Activated CD8-positive, alpha-beta memory T cell treated with anti-CD3 and anti-CD28 coated beads, Interleukin-2, amount 50 U/mL, for 24 hours (primary cell): ENCODE data around the gene RBM46.
"Not testable (repeated sequence)": the region's sequence is repeated elsewhere in the genome, so short reads cannot be mapped to it uniquely, and the experiment has no call there.

Experiments
- DNase-seq: peaks from one replicate; pipeline ENCODE4 v3.0.0-alpha.2; 2020; ENCODE audit errors: extremely low read depth

Gene RBM46

DNA sequence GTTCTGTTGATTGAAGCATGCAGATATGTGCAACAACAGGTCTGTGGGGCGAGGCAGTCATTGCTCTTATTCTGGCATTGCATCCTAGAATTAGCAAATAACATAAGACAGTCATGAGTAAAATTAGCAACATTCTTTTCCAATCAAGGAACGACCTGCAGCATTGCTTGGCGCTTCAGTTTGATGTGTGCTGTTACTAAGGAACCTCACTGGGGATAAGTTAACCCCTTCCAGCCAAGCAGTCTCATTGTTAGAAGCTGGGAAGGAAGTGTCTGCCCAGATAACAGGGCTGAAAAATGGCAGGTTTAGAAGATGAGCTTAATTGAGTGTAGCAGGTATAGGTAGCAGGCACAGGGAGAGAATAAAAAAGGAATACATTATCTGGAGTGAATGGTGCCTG, 55.4 kb downstream of the RBM46 start:
- DNase-seq, result no peak

DNA sequence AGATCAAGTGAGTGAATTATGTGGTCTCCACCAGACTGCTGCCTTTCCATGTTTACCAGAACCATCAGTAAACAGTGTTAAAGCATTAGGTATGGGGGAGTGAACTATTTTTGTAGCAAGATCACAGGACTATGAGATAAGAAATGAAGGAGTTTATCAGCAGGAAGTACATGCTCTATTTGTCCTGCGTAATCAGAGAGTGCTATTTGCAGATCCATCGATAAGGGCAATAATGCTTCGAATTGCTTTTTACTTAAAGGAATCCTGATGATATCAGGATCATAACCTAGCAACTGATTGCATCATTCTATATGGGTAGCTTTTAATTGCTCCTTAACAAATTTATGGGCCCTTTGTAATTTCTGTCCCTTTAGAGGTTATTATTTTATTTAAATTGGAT, 57.1 kb downstream of the RBM46 start:
- no peak for DNase-seq

DNA sequence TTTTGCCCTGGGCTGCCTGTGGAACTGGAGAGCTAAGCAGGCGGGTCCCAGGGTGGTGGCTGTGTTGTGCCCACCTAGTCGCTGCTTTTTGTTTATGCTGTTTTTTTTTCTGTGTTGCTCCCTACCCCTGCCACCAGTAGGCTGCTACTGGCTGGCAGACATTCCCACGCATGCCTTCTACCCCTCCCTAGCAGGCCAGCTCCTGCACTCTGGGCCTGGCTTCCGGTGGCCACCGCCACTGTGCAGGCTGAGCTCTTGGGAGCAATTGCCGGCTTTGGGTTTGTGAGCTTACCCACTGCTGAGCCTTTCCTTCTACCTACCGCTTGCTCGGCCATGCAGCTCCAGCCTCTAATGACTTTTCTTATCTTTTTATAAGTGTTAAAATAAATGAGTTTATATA, 57.6 kb downstream of the RBM46 start:
- DNase-seq, result no peak

DNA sequence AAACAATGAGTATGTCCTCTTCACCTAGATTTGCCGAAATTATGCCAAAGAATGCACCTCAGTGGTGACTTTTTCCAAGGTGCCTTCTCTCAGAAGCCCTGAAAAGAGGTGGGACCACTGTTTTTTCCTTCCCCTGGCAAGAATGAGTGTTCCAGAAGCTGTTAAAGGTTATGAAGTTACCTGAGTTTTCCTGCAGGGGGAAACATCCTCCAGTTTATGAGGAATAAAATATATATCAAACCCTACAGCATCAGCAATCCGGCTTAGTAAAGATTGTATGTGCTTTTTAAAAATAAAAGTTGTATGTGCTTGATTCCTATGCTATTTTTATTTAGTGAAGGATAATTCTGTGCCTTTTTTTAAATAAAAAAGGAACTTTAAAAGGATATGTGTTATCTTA, 73.3 kb downstream of the RBM46 start:
- DNase-seq, result no peak

DNA sequence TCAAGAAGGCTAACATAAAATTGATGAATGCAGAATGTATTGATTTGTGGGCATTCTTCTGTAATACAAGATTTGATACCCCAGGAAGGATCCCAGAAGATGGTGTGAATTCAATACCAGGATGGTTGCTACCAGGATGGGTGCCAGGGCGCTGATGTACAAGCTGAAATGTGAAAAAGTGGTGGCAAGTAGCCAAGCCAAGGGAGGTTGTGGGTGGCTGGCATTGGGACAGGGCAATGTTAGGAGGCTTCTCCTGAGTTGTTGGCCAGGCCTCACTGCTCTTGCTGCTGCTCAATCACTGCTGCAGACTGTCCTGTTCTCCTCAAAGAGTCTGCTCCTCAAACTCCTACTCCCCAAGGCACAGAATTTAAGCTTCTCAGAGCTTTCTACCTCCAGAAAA, 77.1 kb downstream of the RBM46 start:
- DNase-seq, result no peak

DNA sequence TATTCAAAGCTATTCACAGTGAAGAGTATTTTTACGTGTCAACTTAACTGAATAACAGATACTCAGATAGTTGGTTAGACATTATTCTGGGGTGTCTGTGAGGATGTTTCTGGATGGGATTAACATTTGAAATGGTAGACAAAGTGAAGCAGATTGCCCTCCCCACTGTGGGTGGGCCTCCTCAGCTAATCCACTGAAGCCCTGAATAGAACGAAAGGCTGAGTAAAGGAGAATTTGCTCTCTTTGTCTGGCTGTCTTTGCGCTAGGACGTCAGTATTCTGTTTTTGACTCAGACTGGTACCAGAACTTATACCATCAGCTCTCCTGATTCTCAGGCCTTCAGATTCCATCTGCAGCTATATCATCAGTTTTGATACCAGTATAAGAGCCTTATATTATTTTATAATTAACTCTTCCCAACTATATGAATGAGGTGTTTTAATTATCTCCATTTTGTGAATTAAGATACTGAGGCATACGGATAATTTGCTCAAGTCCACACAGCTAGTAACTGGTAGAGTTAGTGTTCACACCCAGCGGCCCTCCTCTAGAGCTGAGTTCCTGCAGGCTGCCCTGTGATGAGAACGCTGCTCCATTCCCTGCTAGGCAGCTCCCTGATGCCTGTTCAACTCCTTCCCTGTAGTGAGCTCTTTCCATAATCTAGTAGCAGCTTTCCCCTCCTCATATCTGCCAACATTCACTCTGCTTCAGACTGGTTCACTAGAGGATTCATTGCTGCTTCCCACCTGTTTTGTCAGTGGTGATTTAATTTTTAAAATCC, 87.5 kb downstream of the RBM46 start:
- no peak for DNase-seq

DNA sequence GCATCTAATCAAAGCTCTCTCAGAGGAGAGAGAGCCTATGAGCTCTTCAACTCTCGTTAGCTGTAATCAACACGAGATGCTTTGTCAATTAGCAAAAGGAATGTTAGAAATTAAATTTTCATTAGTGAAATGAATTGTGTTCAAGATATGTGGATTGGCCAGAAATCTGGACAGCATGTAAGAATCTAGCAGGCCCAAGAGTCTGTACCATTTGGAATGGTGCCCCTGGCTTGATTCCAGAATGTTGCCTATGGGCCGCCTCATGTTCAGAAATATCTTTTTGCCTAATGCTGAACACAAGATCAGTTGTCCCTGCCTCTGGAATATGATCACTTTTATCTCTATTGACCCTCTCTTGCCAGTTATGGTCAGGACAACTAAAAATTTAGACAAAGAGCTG, 88.2 kb downstream of the RBM46 start:
- no peak for DNase-seq

DNA sequence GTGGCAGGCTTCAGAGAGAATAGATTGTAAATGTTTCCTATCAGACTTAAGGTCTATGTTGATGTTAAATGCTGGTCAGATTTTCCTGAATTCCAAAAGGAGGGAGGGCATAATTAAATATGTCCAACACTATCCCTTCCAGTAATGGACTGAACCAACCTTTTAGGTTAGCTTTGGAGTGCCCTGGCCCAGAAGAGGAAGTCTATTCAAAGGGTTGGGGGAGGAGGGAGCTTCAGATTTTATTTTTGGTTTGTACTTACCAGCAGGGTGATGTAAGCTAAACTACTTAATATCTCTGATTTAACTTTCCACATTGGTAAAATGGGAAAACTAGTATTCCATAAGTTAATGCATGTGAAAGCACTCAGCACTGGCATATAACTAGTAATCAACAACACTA, 91.1 kb downstream of the RBM46 start:
- no peak for DNase-seq

DNA sequence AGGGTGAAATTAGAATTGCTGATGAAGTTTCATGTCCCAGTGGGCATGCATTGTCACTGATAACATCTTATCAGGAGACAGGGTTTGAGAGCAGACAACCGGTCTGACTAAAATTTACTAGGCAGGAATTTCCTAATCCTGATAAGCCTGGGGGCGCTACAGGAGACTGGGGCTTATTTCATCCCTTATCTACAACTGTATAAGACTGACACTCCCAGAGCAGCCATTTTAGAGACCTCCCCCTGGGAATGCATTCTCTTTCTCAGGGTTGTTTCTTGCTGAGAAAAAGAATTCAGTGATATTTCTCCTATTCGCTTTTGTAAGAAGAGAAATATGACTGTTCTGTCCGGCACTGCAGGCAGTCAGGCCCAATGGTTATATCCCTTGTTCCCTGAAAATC, 93.0 kb downstream of the RBM46 start:
- not testable (repeated sequence) for DNase-seq

DNA sequence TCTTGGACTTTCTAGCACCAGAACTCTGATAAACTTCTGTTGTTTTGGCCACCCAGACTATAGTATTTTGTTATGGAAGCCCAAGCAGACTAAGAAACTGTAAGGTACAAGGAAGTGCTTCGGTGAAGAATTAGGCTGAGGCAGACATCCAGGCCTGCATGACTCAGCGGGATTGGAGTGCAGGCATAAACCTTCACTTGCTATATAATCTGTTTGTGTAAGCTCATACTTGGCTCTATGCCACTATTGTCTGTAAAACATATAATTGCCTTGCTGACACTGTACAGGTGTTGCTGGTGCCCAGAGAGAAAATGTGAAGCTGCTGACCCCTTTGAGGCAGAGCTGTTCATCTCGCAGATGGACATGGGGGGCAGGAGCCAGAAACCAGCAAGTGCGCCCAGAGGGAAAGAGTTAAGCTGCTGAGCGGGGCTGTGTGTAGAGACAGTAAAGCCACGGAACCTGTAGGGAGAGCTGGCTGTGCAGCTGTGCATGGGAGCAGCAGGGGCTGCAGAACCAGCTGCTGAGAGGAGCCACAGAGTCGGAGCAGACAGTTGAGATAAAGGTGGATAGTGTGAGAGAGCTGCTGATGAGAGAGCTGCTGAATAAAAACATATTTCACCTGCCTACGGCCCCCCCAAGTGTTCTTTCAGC, 96.2 kb downstream of the RBM46 start:
- DNase-seq, result no peak
